GM21576 (cell line): ENCODE results near the gene CA9.

Experiments used
- ATAC-seq: cut with Tn5 transposase; IDR thresholded peaks from one replicate; pipeline ENCODE4 v1.9.1; 2021; ENCODE audit warnings: mild to moderate bottlenecking, moderate library complexity; ENCODE audit not compliant: unreplicated experiment

CA9 gene

GRCh38 chr9:35714123-35714522 is 40.4 kb downstream of the CA9 start:
- ATAC-seq: no peak

DNA sequence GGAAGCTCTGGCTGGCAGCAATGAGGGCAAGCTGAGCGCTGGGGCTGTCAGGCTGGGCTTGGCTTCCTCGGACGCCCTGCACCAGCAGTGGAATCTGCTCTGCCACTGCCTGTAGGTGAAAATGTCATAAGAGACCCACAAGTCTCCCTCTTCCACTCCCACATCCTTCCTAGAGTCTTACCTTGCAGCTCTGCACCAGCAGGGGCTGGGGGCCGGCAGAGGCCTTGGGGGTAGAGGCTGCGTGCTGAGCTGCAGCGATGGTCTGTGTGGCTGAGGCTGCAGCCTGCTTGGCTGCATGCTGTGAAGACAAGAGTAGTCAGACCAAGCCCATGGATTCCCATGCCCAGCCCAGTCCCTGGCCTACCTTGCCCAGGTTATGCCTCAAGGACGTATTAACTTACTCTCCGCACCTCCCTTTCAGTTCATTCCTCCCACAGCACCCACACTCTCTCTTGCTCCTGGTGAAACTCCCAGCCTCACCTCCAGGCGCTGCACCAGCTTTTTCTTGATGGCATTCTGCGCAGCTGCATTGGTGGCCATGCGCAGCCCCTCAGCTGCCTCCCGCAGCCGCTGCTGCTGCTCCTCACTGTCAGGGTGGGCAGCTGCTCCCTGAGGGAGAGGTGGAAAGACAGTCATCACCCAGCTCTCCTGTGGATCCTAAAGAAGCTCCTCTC is 41.0 kb downstream of the CA9 start:
- ATAC-seq: no peak

- ATAC-seq: no peak
Observed at GRCh38 chr9:35716230-35716629, 42.5 kb downstream of the CA9 start.

DNA sequence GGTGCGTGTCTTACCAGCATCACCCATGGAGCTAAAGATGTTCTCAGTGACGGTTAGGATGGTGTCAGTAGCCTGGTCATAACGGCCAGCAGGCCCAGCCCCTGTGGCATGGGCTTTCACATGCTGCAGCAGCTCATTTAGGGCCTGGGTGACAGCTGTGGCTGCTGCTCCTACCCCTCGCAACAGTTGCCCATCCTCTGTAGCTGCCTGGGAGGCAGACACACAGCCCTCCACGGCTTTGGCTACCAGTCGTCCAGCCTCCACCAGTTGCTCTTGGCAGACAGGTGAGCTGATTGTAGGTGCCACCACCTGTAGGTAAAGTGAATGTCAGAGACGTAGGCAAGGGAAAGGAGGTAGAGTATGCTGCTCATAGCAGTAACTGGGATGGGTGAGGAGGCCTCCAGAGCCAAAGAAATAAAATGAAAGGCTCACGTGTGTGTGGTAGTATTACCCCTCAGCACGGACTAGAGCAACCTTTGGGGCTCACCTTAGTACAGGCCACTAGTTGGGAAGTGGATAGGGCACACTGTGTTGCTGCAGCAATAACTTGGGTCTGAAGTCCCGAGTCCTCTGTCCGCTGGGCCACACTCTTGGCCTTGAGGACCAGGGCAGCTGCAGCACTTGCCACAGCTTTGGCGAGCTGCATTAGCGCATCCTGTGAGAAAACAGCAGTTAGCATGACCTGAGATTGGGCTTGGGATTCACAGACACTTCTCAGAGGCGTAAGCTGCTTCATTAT is 43.6 kb downstream of the CA9 start:
- ATAC-seq: no peak

DNA sequence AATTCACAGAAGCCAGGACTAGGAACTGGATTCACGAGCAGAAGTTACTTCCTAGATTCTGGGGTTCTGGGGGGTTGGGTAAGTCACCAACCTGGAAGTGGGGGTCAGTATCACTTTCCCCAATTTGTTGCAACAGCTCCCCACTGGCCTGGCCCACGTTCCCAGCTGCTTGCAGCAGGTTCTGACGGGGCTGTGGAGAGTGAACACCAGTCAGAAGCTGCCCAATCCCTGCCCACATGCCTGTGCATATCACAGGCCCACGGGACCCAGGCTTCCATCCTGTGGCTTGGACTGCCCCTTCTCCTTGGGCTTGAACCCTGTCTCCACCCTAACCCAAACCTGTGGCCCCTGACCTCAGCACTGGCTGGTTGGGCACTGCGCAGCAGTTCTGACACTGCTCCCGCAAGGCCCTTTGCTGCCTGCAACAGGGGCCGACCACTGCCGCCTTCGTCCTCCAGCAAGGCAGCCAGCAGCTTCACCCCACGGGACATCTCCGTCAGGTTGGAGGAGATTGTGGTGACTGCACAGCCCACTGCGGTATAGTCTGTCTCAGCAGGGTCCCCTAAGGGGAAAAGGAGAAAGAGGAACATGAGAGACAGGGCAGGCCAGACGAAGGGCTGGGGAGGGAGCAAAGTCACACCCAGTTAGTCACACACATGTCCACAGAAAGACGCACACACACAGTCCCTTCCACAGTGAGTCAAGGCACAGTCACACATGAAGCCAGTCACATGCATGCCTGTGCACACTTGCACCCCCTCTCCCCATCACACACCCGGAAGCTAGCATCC is 45.2 kb downstream of the CA9 start:
- ATAC-seq: no peak

GRCh38 chr9:35719546-35719945 is 45.8 kb downstream of the CA9 start:
- ATAC-seq: no peak

DNA sequence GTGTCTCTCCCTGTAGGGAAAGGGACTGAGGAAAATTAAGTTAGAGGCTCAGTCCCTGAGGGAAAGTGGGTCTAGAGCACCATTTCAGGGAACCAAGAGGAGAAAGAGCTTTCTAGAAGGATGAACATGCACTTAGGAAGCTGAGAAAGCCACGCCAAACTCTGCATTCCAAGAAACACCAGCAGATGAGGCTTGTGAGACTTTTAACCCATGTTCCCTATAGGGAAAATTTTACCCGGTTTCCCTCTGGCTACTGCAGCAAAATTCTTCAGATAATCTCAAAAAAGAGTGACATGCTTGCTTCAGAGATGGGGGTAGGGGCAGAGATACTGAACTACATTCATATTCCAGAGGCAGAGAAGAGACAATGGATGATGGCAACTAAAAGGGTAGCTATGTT is 49.7 kb downstream of the CA9 start:
- ATAC-seq: no peak

- ATAC-seq: no peak
Observed at GRCh38 chr9:35723908-35724307, 50.2 kb downstream of the CA9 start.

DNA sequence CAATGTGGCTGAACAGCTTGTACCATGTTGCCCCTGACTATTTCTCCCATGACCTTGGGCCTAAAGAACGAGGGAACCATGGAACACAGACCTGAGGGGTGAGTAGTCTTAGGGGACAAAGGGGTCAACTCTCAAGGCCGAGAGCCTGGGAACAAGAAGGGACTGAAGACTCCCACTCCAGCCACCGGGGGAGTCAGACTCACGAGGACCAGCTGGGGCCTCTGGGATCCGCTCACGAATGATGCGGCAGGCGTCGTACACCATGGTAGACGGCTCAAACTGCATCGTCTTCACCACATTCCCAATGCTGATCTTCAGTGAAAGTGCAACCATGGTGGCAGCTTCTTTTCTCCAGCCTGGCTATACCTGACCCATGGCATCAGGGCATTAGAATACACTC is 51.6 kb downstream of the CA9 start:
- ATAC-seq: no peak

DNA sequence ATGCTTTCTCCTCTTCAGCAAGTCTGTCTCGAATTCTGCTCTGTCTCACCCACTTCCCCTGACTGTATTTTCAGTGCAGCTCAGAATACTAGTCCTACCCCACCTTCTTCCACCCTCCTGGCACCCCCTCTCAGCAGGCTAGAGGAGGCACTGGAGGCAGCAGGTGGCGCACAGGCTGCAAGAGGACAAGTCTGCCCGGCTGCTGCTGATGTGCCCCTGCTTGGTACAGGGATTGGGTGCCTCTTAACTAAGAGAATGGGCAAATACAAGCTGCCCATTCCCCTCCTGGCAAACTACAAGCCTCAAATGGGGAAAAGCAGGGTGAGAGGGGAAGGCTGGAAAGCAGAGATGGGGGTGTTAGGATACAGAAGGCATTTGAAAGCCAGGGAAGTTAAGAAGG is 53.2 kb downstream of the CA9 start:
- ATAC-seq: peak; percentile 51

- no peak for ATAC-seq
Observed at GRCh38 chr9:35727676-35728040, 53.9 kb downstream of the CA9 start.

GRCh38 chr9:35728041-35728971 is 54.6 kb downstream of the CA9 start:
- ATAC-seq: no peak

DNA sequence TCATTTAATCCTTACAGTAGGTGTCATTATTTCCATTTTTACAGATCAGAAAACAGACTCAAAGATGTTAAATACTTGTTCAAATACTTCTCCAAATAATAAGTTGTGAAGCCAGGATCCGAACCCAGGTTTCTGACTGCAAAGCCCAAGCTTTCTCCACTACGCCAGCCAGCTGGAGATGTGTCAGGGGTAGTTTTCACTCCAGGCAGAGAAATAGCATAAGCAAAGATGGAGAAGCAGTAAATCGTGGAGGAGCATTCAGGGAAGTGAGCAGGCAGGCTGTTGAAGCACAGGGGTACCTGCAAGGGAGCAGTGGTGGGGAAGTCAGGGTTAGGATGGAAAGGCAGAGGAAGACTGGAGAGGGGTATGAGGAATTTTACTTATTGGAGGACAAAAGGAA is 55.4 kb downstream of the CA9 start:
- no peak for ATAC-seq

DNA sequence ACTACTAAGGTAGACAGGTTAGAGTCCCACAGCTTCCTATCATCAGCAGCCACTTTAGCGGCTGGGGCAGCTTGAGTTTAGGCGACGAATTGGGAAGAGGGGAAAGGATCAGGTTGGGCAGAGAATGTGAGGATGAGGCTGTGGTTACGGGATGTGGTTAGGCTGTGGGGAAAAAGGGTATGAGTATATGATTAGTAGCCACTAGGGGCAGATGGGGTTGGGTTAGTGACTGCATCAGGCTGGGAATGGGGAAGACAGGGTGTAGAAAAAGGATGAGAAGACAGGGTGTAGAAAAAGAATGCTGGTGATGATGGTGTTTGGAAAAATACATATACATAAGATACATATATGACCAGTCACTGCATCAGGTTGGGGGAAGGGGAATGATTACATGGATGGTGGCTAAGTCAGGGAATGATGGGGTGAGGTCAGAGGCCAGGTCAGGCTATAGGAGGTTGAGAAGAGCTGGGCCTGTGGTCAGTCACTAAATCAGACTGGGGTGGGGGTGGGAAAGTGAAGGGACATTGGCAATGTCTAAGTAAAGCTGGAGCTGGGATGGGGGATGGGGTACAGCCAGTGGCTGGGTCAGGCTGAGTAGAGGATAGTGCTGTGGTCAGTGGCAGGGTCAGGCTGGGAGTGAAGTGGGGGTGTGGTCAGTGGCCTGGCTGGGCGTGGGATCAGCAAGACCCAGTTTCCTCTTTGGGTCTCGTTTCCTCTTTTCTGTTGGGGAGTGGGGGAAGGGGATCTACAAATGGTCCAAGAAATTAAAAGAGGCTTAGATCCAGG is 56.2 kb downstream of the CA9 start:
- no peak for ATAC-seq

GRCh38 chr9:35730486-35730854 is 56.7 kb downstream of the CA9 start:
- no peak for ATAC-seq
